Transverse colon (tissue), 4 donors: Measurements from ENCODE around the gene BACH2.

Source experiments
- EP300 ChIP-seq: sonication (generic); formaldehyde crosslinking; IDR thresholded peaks from one replicate; pipeline ENCODE4 v1.6.1; 2017; ENCODE audit warnings: antibody characterized with exemption, low read depth
- POLR2A ChIP-seq: fragments of 450-650 bp; IDR thresholded peaks from one replicate; pipeline ENCODE4 v1.6.1; 2016; ENCODE audit warnings: antibody characterized with exemption, mild to moderate bottlenecking, moderate library complexity
- POLR2AphosphoS5 ChIP-seq, 3 donors: sonication (generic); formaldehyde crosslinking; IDR thresholded peaks; one replicate each; pipeline ENCODE4 v1.6.1; 2016; ENCODE audit warnings: antibody characterized with exemption in 3 of 3
- TF ChIP-seq, protein P1 (sequence below), 5 experiments: fragments of 200-600 bp in 3 of 5; fragments of 450-650 bp in 2 of 5; sonication (generic) in 3 of 5; IDR thresholded peaks; 1 replicate in 2 of 5; 2 replicates in 3 of 5; pipeline ENCODE4 v1.5.1; 2016 to 2017; ENCODE audit warnings: antibody characterized with exemption in 5 of 5, inconsistent platforms in 3 of 5, mild to moderate bottlenecking in 2 of 5, moderate library complexity in 1 of 5

DNA sequence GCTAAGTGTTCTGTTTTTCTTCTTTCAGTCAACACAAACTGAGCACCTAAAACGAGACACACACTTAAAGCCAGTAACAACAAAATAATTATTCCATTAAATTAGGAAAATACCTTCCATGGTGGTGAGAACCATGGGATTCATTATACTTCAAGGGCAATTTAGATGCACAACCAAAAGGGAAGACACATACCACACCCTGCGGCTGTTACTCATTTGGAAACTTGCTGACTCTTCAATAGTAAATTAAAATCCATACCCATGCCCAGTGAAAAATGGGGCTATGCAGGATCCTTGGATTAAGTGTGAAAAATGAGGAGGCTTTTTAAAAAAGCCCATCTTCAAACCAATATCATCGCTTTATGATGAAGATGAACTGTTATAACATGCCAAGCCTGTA, 259.7 kb downstream of the BACH2 start:
- TF ChIP-seq POLR2A (no peak), POLR2AphosphoS5 (IDR thresholded peaks at IDR 0.05) (no peak), EP300 (no peak)
- TF ChIP-seq, protein P1, sequence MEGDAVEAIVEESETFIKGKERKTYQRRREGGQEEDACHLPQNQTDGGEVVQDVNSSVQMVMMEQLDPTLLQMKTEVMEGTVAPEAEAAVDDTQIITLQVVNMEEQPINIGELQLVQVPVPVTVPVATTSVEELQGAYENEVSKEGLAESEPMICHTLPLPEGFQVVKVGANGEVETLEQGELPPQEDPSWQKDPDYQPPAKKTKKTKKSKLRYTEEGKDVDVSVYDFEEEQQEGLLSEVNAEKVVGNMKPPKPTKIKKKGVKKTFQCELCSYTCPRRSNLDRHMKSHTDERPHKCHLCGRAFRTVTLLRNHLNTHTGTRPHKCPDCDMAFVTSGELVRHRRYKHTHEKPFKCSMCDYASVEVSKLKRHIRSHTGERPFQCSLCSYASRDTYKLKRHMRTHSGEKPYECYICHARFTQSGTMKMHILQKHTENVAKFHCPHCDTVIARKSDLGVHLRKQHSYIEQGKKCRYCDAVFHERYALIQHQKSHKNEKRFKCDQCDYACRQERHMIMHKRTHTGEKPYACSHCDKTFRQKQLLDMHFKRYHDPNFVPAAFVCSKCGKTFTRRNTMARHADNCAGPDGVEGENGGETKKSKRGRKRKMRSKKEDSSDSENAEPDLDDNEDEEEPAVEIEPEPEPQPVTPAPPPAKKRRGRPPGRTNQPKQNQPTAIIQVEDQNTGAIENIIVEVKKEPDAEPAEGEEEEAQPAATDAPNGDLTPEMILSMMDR (IDR thresholded peaks at IDR 0.05), result no peak
